Neural progenitor cell (in vitro differentiated cells): ENCODE data around the gene ARMH4.

Source experiments
- EZH2phosphoT487 ChIP-seq: fragments of 200-600 bp; sonication (generic); IDR thresholded peaks from 2 replicates; pipeline ENCODE4 v1.6.1; 2017; ENCODE audit warnings: antibody characterized with exemption
- TF ChIP-seq, protein P1 (sequence below): fragments of 200-600 bp; sonication (generic); IDR thresholded peaks from 2 replicates; pipeline ENCODE4 v1.5.1; 2017; ENCODE audit warnings: antibody characterized with exemption, mild to moderate bottlenecking

DNA sequence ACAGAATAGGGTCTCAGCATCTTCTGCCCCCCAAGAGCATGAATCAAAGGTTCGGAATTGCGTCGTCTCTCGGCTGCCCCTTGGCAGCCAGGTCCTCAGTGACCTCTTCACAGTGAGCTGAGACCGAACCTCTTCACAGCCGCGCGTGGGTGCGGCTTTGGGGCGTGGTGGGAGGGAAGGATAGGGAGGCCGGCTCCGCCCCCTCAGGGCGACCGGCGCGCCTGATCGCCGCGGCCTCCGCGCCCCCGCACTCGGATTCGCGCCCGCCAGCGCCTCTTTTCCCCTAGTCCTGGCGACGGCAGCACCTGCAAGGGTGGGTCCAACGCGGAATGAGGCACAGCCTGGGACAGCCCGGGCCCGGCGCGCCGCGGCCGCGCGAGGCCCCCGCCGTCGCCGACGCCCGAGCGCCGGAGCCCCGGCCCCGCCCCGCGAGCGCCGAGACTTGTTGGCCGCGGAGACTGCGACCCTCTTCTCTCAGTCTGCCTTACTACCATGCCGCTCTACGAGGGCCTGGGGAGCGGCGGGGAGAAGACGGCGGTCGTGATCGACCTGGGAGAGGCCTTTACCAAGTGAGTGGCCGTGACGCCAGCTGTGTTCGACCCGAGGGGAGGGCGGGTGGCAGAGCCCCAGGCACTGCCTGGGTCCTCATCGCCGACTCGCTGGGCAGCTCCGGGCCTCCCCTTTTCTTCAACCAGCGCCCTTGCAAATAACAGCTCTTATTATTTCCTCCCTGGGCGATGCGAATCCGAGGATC is 47.9 kb upstream of the ARMH4 start, which contains the start of gene ACTR10:
- TF ChIP-seq, protein P1, sequence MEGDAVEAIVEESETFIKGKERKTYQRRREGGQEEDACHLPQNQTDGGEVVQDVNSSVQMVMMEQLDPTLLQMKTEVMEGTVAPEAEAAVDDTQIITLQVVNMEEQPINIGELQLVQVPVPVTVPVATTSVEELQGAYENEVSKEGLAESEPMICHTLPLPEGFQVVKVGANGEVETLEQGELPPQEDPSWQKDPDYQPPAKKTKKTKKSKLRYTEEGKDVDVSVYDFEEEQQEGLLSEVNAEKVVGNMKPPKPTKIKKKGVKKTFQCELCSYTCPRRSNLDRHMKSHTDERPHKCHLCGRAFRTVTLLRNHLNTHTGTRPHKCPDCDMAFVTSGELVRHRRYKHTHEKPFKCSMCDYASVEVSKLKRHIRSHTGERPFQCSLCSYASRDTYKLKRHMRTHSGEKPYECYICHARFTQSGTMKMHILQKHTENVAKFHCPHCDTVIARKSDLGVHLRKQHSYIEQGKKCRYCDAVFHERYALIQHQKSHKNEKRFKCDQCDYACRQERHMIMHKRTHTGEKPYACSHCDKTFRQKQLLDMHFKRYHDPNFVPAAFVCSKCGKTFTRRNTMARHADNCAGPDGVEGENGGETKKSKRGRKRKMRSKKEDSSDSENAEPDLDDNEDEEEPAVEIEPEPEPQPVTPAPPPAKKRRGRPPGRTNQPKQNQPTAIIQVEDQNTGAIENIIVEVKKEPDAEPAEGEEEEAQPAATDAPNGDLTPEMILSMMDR: no peak
- TF ChIP-seq EZH2phosphoT487: no peak
